Measurements from ENCODE around the gene RBM20.

The RBM20 gene

DNA sequence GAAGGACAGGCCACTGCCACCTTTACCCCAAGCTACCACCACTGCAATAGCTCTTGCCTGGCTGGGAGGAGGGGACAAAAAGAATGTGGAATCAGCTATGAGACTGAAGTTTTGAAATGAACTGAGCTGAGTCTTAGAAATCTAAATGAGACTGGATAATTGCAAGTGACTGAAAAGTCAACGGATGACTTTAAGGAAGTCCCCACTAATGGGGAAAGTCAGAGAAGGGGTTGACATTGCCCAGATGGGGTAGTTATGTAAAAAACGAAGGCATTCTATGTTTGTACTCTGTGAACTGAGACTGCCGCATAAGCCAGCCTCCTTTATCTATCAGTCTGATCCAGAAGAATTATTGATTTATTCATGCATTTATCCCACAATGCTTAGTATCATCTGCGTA, 67.2 kb downstream of the RBM20 start:
- no peak overlapping the region for H3K27ac ChIP-seq (replicated peaks)
- H3K4me3 ChIP-seq (replicated peaks; ENCODE audit: insufficient read depth, low read length), result no peak overlapping the region
- TF ChIP-seq POLR2AphosphoS5 (IDR thresholded peaks at IDR 0.05; ENCODE audit: low read depth) (no peak), GABPA (IDR thresholded peaks at IDR 0.05; ENCODE audit: low read depth) (no peak), CTCF (IDR thresholded peaks at IDR 0.05; ENCODE audit: insufficient read depth, low read length) (no peak), SPI1 (IDR thresholded peaks at IDR 0.05; ENCODE audit: borderline replicate concordance, low read depth) (no peak)
- TF ChIP-seq, protein P1, sequence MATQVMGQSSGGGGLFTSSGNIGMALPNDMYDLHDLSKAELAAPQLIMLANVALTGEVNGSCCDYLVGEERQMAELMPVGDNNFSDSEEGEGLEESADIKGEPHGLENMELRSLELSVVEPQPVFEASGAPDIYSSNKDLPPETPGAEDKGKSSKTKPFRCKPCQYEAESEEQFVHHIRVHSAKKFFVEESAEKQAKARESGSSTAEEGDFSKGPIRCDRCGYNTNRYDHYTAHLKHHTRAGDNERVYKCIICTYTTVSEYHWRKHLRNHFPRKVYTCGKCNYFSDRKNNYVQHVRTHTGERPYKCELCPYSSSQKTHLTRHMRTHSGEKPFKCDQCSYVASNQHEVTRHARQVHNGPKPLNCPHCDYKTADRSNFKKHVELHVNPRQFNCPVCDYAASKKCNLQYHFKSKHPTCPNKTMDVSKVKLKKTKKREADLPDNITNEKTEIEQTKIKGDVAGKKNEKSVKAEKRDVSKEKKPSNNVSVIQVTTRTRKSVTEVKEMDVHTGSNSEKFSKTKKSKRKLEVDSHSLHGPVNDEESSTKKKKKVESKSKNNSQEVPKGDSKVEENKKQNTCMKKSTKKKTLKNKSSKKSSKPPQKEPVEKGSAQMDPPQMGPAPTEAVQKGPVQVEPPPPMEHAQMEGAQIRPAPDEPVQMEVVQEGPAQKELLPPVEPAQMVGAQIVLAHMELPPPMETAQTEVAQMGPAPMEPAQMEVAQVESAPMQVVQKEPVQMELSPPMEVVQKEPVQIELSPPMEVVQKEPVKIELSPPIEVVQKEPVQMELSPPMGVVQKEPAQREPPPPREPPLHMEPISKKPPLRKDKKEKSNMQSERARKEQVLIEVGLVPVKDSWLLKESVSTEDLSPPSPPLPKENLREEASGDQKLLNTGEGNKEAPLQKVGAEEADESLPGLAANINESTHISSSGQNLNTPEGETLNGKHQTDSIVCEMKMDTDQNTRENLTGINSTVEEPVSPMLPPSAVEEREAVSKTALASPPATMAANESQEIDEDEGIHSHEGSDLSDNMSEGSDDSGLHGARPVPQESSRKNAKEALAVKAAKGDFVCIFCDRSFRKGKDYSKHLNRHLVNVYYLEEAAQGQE (IDR thresholded peaks at IDR 0.05; ENCODE audit: insufficient replicate concordance, low read depth), result no peak
- DNase-seq (ENCODE audit: low read depth in 1 of 2, low spot score in 1 of 2), result no peak
- H3K27me3 ChIP-seq (ENCODE audit: insufficient read depth, poor library complexity, severe bottlenecking), result no peaks in the 10 kb centered on the region

DNA sequence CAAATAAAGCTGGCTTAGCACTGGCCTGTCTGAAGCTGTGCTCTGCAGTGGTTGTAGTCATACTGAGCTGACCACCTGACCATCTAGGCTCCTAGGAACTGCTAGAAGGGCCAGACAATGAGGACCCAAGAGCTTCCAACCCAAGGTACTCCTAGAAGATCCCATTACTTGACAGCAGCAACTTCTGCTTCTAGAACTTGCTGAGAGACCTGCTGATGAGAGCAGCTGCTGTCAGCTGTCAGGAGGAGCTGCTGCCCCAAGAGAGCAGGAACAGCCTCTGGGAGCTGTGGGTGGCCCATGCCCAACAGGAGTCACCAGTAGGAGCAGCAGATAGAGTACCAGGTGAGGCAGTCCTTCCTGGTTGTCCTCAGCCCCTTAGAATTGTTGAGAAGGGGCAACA, 70.2 kb downstream of the RBM20 start:
- Histone ChIP-seq H3K4me3 (replicated peaks; ENCODE audit: insufficient read depth, low read length) (no peak overlapping the region), H3K27ac (replicated peaks) (no peak overlapping the region), H3K27me3 (ENCODE audit: insufficient read depth, poor library complexity, severe bottlenecking) (no peaks in the 10 kb centered on the region)
- TF ChIP-seq, protein P1 (IDR thresholded peaks at IDR 0.05; ENCODE audit: insufficient replicate concordance, low read depth), result no peak
- TF ChIP-seq POLR2AphosphoS5 (IDR thresholded peaks at IDR 0.05; ENCODE audit: low read depth) (no peak), GABPA (IDR thresholded peaks at IDR 0.05; ENCODE audit: low read depth) (no peak), CTCF (IDR thresholded peaks at IDR 0.05; ENCODE audit: insufficient read depth, low read length) (no peak), SPI1 (IDR thresholded peaks at IDR 0.05; ENCODE audit: borderline replicate concordance, low read depth) (no peak)
- DNase-seq (ENCODE audit: low read depth in 1 of 2, low spot score in 1 of 2), result no peak

- TF ChIP-seq, protein P1 (IDR thresholded peaks at IDR 0.05; ENCODE audit: insufficient replicate concordance, low read depth), result no peak
- TF ChIP-seq SPI1 (IDR thresholded peaks at IDR 0.05; ENCODE audit: borderline replicate concordance, low read depth) (peak; percentile 100), CTCF (IDR thresholded peaks at IDR 0.05; ENCODE audit: insufficient read depth, low read length) (no peak), GABPA (IDR thresholded peaks at IDR 0.05; ENCODE audit: low read depth) (no peak), POLR2AphosphoS5 (IDR thresholded peaks at IDR 0.05; ENCODE audit: low read depth) (peak; percentile 51; the same call in 1 of the 2 replicates)
Measured at GRCh38 chr10:110717781-110718589, 73.8 kb downstream of the RBM20 start.

More at GRCh38 chr10:110717781-110718589, 73.8 kb downstream of the RBM20 start:
- peak; percentile 43 to 94 for DNase-seq (ENCODE audit: low read depth in 1 of 2, low spot score in 1 of 2)
- peak overlapping the region; percentile 47 for H3K27ac ChIP-seq (replicated peaks)
- H3K27me3 ChIP-seq (ENCODE audit: insufficient read depth, poor library complexity, severe bottlenecking), result no peaks in the 10 kb centered on the region
- no peak overlapping the region for H3K4me3 ChIP-seq (replicated peaks; ENCODE audit: insufficient read depth, low read length)
